NCI-H2029 treated with DMSO at 0.1 percent for 48 hours (cell line): ENCODE data around the gene SLC17A9.

Source experiments
- DNase-seq: peaks from one replicate; lab custom pipeline; 2025; lab: John Stamatoyannopoulos, UW

SLC17A9 gene

GRCh38 chr20:62984666-62985443 lies 32.3 kb downstream of the SLC17A9 start:
- no peak for DNase-seq

- DNase-seq = no peak
Measured at GRCh38 chr20:62985444-62985778, 32.9 kb downstream of the SLC17A9 start.

DNA sequence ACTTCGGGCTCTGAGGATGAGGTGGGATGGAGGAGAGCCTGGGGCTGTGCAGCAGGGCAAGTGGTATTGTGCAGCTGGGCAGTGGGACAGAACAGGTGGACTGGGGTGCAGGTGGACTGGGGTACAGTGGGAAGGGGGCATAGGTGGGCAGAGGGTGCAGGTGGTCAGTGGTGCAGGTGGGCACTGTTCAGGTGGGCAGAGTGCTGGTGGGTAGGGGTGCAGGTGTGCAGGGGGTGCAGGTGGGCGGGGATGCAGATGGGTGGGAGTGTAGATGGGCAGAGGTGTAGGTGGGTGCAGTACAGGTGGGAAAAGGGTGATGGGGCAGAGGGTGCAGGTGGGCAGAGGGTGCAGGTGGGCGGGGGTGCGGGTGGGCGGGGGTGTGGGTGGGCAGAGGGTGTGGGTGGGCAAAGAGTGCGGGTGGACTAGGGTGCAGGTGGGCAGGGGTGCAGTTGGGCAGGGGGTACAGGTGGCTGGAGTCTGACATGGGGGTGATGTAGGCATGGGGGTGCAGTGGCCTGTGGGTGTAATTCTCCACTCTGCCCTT lies 33.8 kb downstream of the SLC17A9 start:
- no peak for DNase-seq

- no peak for DNase-seq
Measured at GRCh38 chr20:62987114-62987513, 34.6 kb downstream of the SLC17A9 start.

DNA sequence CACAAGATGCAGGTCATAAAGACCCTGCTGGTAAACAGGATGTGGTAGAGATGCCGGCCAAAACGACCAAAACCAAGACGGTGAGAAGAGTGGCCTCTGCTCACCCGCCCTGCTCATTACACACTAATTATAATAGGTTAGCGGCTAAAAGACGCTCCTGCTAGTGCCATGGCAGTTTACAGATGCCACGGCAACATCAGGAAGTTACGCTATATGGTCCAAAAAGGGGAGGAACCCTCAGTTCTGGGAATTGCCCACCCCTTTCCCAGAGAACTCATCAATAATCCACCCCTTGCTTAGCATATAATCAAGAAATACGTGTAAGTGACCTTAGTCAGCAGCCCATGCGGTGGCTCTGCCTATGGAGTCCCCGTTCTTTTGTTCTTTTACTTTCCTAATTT lies 36.7 kb downstream of the SLC17A9 start:
- no peak for DNase-seq

DNA sequence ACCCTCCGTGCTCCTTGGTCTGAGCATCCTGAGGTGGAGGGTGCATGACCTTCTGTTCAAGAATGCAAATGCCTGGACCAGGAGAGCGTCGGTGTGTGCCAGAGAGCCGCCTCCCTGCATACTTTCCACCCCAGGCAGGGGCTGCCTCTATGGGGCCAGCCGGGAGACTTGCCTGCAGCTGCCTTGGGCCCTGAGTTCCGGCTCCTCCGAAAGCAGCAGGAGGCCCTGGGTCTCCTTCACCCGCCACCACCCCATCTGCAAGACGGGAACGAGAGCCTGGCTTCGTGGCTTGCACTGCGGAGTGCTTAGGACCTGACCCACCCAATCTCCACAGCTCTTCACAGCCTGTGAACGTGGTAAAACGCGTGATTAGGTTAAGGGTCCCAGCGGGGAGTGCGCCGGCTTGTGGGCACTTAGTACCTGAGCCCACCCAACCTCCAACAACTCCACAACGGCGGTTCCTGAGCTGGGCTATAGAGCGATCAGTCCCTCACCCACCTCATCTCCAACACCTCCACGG lies 37.9 kb downstream of the SLC17A9 start:
- no peak for DNase-seq

GRCh38 chr20:62991196-62991807 lies 38.8 kb downstream of the SLC17A9 start:
- DNase-seq = no peak

DNA sequence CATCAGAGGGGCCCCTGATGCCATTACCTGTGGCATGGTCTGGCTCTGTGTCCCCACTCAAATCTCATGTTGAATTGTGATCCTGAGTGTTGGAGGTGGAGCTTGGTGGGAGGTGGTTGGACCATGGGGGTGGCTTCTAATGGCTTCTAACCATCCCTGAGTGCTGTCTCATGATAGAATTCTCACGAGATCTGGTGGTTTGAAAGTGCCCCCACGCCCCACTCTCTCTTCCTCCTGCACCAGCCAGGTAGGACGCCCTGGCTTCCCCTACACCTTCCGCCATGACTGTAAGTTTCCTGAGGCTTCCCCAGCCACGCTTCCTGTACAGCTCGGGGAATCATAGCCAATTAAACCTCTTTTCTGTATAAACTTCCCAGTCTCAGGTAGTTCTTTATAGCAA lies 39.4 kb downstream of the SLC17A9 start:
- DNase-seq = no peak

- no peak for DNase-seq
Measured at GRCh38 chr20:62993856-62994494, 41.5 kb downstream of the SLC17A9 start.

GRCh38 chr20:62994869-62995281 lies 42.4 kb downstream of the SLC17A9 start:
- no peak for DNase-seq

DNA sequence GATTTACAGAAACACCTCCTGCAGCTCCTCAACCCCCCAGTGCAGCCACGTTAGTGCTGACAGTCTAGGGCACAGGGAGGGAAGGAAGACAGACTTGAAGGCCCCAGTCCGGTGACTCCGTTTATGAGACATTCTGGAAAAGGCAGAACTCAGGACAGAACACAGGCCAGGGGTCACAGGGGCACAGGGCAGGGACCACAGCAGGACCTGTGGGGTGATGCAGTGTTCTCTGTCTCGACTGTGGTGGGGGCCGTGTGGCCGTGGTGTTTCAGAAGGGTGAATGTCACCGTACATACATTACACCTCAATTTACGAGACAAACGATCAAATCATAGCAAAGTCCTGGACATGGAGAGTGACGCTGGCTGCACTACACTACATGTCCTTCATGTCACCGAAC lies 43.0 kb downstream of the SLC17A9 start:
- DNase-seq = no peak

- no peak for DNase-seq
Measured at GRCh38 chr20:62995898-62996595, 43.5 kb downstream of the SLC17A9 start.

DNA sequence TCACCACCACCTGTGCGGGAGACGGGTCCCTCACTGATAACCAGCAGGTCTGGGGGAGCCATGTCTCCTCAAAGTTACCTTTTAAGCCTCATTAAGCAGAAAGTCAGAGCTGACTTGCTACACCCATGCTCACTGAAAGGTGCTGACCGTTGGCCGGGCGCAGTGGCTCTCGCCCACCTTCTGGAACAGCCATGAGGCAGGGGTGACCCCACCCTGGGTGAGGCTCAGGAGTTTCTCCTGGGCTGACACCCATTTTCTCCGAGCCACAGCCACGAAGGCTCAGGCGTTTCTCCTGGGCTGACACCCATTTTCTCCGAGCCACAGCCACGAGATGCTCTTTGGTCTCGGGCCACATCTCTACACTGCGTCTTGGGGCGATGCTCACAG lies 44.1 kb downstream of the SLC17A9 start:
- DNase-seq = no peak

- no peak for DNase-seq
Measured at GRCh38 chr20:62997417-62998035, 45.0 kb downstream of the SLC17A9 start.

- no peak for DNase-seq
Measured at GRCh38 chr20:62998449-62998848, 45.9 kb downstream of the SLC17A9 start.

DNA sequence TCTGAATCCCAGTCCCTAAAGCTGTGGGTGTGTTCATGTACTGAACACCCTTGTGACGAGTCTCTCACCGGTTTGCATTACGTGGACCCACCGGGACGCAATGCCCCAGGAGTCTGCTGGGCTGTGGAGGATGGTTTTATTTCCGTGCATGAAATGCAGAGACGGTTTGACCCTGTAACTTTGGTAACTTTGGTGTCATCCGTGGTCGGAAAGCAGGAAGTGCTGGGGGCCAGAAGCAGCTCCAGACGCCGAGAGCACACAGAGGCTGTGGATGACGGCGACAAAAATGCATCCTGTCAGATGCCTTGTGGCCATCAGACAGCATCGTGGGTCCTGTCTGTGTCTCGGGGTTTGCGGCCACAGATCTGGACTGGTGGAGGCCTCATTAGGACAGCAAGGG lies 47.1 kb downstream of the SLC17A9 start:
- no peak for DNase-seq

DNA sequence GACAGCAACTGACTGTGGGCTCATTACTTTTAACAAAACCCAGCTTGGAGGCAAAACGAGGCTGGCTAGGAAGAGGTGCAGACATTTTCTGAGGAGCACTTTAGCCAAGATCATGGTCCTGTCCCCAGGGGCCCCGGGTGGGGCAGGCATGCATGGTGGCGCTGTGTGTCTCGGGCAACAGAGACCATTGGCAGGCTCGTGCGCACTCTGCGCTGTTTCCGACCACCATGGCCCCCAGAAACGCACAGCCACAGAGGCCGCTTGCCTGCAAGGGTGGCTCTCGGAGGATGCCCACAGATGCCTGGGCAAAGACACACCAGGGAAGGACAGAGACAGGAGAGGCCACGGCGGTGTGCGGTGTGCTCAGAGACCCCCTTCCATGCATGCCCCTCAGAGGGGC lies 47.5 kb downstream of the SLC17A9 start:
- no peak for DNase-seq

- no peak for DNase-seq
Measured at GRCh38 chr20:63000958-63001357, 48.4 kb downstream of the SLC17A9 start.

DNA sequence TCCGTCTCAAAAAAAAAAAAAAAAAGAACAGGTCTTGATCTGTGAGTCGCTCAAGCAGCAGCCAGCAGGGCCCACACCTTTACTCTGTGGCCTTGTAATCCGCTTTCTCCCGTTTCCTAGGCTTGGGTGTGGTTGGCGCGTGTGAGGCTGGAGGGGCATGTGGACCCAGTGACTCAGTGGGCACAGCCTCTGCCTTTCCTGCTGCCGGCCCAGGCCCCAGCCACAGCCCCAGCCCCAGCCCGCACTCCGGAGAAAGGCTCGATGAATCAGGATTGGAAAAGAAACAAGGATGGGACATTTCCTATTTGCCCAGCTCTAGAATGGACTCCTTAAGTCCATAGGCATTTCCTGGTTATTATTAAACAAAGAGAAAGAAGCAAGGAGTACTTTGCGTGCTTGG lies 50.0 kb downstream of the SLC17A9 start:
- DNase-seq = no peak

DNA sequence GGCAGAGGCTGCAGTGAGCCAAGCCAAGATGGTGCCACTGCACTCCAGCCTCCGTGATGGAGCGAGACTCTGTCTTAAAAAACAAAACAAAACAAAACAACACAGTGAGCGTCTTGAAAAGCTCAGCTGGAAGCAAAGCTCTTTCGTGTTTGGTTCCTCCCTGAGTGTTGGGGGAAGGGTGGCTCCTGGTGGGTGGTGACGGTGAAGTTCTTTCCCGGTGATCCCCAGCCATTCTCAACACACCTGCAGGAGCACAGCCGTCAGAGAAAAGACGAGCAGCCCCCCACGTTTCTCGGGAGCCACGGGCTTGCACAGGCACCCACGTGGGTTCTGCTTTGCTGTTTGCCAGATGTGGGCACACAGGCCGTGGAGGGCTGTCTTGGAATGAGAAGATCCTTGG lies 51.0 kb downstream of the SLC17A9 start:
- no peak for DNase-seq

DNA sequence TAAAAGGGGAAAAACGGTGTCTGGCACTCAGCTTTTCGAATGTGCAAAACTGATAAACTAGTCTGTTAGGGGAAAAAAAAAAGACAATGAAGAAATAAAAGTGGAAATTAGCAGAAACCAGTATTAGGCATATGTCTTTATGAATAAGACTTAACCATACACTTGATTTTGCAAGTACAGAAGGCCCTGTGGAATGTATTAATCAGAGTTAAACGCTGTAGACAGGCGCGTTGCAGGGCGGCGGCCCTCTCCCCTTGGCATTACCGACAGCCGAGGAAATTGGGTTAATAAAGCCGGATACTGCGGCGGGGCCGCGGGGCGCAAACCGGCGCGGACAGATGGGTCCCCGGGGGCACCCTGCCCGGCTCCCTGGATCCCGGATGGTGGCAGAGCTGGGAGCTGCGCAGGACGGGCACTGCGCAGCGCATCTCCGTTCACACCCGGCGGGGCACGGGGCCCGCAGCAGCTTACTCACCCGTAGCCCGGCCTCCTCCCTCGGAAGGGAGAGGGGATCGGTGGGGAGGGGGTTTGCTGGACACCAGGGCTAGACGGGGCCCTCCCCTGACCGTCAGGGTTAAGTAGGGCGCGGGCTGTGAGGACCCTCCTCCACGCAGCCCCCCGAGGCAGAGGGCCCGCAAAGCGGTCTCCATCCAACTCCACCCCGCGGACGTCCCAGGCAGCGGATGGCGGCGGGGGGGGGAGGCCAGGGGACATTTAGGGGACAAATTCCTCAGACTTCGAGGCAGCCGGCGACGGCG lies 52.3 kb downstream of the SLC17A9 start:
- no peak for DNase-seq
